ENCODE results near the gene RFXAP. TPM values are rescaled to one million over a fixed set of nuclear protein-coding genes. Genes with fewer than 3 reads are reported as not detected.

Gene RFXAP
- polyA plus RNA-seq, 1 of the 3 experiments (the other 2 are of a cell fraction) = 4.1 TPM

DNA sequence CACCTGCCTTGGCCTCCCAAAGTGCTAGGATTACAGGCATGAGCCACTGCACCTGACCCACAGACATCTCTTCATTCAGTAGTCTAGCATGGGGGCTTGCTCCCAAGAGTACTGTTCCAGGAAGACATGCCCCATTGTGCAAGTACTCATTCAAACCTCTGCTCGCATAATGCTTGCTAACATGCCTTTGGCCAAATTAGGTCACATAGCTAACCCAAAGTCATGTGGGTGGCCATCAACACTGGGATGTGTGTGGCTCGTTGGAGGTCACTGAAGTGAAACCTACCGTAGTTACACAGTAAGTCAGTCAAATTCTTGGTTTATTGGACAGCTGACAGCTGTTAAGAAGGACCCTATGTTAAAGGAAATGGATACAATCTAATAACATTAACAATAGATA lies 20.3 kb downstream of the RFXAP start:
- POLR2A ChIA-PET = no interaction called here
- no peak overlapping the region for H3K4me2 ChIP-seq
- peaks cover 15% of the 10 kb centered on the region for H3F3A ChIP-seq (replicated peaks; ENCODE audit: insufficient read depth)
- H3K4me3 ChIP-seq (ENCODE audit: low read depth in 2 of 2, low read length in 1 of 2) = no peak overlapping the region
- H3K9ac ChIP-seq = no peak overlapping the region
- 95% methylated on average over 3 of the region's 3 CpGs for WGBS (ENCODE audit: low lambda C conversion rate)
- TF ChIP-seq POLR2AphosphoS5 (IDR thresholded peaks at IDR 0.05; ENCODE audit: low read depth, low read length) = no peak
- TF ChIP-seq GABPA (IDR thresholded peaks at IDR 0.05; ENCODE audit: low read depth) = no peak
- TF ChIP-seq TAF1 (IDR thresholded peaks at IDR 0.05; ENCODE audit: borderline replicate concordance, low read depth, low read length) = no peak
- TF ChIP-seq MXI1 (IDR thresholded peaks at IDR 0.05; ENCODE audit: low read depth, low read length) = no peak
- no peak for TF ChIP-seq RCOR1 (IDR thresholded peaks at IDR 0.05; ENCODE audit: low read length)
- no peak for TF ChIP-seq FOXM1 (IDR thresholded peaks at IDR 0.05; ENCODE audit: low read depth)
- no peak for TF ChIP-seq FOSL2 (IDR thresholded peaks at IDR 0.05; ENCODE audit: borderline replicate concordance, low read depth)
- no peak for TF ChIP-seq MEF2A (IDR thresholded peaks at IDR 0.05; ENCODE audit: borderline replicate concordance, low read depth)
- TF ChIP-seq NFIC (IDR thresholded peaks at IDR 0.05; ENCODE audit: borderline replicate concordance) = no peak
- TF ChIP-seq EP300 (IDR thresholded peaks at IDR 0.05; ENCODE audit: borderline replicate concordance in 1 of 2, low read depth in 1 of 2, low read length in 1 of 2) = no peak
- no peak for TF ChIP-seq CTCF (IDR thresholded peaks at IDR 0.05)
- TF ChIP-seq TCF12 (IDR thresholded peaks at IDR 0.05) = no peak
- TF ChIP-seq GATA2 (CRISPR knock-in tag; IDR thresholded peaks at IDR 0.05) = no peak
- TF ChIP-seq RXRA (IDR thresholded peaks at IDR 0.05; ENCODE audit: borderline replicate concordance, low read depth) = no peak
- no peak for TF ChIP-seq EZH2phosphoT487 (IDR thresholded peaks at IDR 0.05; ENCODE audit: borderline replicate concordance, low read depth)
- no peak for TF ChIP-seq SMC3 (IDR thresholded peaks at IDR 0.05; ENCODE audit: low read depth, low read length)
- TF ChIP-seq USF2 (IDR thresholded peaks at IDR 0.05; ENCODE audit: borderline replicate concordance, low read depth, low read length) = no peak
- no peak for TF ChIP-seq FOXJ3 (CRISPR knock-in tag; IDR thresholded peaks at IDR 0.05)
- TF ChIP-seq, protein P1, sequence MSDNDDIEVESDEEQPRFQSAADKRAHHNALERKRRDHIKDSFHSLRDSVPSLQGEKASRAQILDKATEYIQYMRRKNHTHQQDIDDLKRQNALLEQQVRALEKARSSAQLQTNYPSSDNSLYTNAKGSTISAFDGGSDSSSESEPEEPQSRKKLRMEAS (IDR thresholded peaks at IDR 0.05; ENCODE audit: low read depth) = no peak
- TF ChIP-seq IRF3 (IDR thresholded peaks at IDR 0.05; ENCODE audit: low read depth, low read length) = no peak
- peaks cover 0 to 15% of the 10 kb centered on the region in 2 experiments for H3K36me3 ChIP-seq (replicated peaks in 1 of 2; ENCODE audit: control insufficient read depth in 1 of 2, insufficient read depth in 2 of 2, low read length in 1 of 2)
- peaks cover 0 to 5% of the 10 kb centered on the region in 2 experiments; a peak in 1 of 4 replicates for H3K4me1 ChIP-seq (ENCODE audit: control insufficient read depth in 1 of 2, insufficient read depth in 2 of 2, low read depth in 1 of 2, low read length in 1 of 2)
- no peaks in the 10 kb centered on the region for H4K20me1 ChIP-seq (ENCODE audit: insufficient read depth)
- DNase-seq = no peak
- H3K27me3 ChIP-seq (ENCODE audit: insufficient read depth) = no peaks in the 10 kb centered on the region
- no peaks in the 10 kb centered on the region for H3K9me2 ChIP-seq
- H3K79me2 ChIP-seq (ENCODE audit: insufficient read depth) = no peaks in the 10 kb centered on the region
- H3K9me3 ChIP-seq = no peaks in the 10 kb centered on the region
- H3K27ac ChIP-seq (ENCODE audit: low read depth in 2 of 2, low read length in 1 of 2) = no peak overlapping the region
- H2AFZ ChIP-seq (ENCODE audit: low read depth) = no peak overlapping the region
- CTCF ChIA-PET = interaction anchor here (0.9 to 2.3 kb wide), 6 partner anchors 9 to 419 kb away, joined by 3 to 7 read pairs (median 4); no protein-coding TSS in a partner anchor
